GM18907 (cell line): ENCODE results near the gene C10orf90.

Experiments
- ATAC-seq: cut with Tn5 transposase; IDR thresholded peaks from one replicate; pipeline ENCODE4 v1.9.1; 2021; ENCODE audit warnings: mild to moderate bottlenecking, moderate library complexity; ENCODE audit not compliant: unreplicated experiment

C10orf90 gene

DNA sequence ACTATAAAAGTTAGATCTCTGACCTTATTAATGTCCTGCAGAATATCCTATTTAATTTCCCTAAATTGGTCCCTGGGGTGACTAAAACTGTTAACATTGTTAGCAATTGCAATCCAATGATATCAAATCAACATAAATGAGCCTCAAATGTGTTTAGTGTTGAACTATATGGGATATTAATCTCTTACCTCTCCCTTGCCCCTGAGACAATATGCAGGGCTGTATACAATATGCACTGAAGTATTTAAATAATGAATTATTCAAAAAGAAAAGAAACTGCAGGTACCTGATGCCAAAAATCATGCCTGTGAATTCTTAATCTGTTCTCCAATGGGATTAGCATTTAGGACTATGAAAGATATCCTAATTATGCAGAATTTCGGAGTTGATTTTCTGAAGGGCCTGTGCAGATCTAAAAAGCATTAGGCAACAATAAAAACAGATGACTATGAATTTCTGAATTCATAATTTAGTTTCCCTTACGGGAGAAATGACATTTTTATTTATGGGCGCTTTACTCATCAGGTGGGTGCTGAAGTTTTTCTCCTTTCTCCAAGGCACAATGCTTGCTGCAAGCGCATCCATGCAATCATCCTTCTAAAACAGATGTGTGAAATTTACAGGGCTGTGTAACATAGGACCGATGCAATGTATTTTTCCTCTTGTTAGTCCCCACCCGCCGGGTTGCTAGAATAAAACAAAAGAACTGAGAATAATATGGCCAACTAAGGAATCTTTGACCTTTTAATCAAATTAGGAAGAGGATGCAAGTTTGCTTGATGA is 5.4 kb upstream of the C10orf90 start:
- ATAC-seq, result no peak

DNA sequence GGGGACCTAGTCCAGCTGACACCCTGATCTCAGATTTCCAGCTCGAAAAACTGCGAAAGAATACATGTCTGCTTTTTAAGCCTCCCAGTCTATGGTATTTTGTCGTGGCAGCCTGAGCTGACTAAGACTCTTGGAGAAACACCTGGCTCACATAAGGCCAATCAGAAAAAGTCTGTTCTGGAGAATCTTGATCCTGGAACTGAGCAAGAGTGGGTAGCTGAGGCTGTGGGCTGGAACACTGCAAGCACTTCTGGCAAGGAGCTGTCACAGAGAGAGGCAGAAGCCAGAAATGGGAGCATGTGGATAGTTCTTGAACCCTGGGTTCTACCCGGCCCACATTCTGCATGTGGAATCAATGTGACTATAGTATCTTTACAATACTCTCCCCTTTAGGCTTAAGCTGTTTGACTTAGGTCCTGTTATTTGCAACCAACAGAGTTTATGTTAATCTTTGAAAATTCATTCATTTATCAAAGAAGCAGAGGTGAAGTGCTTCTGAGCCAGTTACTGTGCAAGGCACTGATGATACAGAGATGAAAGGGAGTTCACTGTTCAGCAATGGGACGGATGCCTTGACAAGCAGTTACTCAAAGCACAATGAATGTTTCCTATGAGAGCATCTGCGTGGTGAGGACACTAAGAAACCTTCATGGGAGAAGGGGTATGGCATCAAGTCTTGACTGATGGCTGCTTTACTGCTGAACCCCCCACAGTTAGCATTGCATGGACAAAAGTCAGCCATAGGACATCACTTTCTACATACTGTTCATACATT is 4.4 kb upstream of the C10orf90 start:
- no peak for ATAC-seq

DNA sequence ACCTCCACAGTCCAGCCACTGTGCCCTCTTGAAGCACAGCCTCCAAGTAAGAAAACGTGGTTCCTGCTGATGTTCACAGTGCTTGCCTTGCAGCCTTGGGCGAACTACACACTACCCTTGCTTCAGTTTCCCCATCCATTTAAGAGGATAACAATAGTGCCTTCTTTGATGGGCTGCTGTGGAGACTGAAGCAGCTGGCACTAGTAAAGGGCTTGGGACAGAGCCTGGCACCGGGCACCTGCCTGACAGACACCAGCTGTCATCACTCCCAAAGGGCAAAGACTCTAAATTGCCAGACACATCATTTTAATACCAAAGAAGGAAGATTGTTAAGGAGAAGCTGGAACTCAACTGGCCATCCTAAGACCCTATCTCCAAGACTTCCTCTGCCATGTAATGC is 3.1 kb upstream of the C10orf90 start:
- ATAC-seq, result no peak

DNA sequence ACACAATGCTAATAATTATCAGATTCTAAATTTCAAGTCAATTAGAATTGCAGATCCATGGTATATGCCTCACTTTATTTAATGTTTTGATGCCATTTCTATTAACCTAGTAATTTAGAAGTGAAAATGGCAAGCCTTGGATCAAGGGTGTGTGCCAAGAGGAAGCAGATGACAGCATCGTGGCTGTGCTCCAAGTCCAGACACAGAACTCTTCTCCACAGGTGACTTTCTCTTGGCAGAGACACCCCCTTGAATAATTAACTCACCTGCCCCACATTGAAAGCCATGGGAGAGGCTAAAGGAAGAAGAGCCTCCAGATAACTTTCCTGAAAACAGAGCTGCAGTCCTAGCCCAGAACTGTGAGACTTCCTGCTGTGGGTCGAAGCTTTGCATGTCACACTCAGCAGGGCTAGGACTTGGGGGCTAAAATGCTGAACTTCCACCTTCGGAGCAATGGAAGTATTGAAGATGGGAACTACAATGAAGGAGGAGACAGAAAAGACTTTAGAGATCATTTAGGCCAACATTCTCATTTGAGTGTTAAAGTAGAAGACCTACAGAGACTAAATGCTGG is 996 bp upstream of the C10orf90 start:
- ATAC-seq, result no peak

DNA sequence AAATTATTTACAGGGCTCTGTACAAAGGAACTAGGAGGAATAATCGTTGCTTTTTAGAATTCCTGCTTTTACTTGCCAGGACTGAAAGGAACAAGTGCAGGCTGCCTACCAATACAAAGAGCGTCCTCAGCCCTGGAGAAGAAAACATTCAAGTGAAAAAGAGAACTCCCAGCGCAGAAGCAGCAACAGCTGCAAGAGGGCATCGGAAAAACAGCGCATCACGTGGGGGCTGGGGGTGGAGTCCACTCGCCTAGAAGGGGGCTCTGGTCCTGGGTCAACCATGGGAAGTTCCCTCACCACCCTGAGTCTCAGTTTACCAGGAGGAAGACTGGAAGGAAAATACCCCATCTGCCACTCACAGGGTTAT is 385 bp upstream of the C10orf90 start:
- no peak for ATAC-seq

DNA sequence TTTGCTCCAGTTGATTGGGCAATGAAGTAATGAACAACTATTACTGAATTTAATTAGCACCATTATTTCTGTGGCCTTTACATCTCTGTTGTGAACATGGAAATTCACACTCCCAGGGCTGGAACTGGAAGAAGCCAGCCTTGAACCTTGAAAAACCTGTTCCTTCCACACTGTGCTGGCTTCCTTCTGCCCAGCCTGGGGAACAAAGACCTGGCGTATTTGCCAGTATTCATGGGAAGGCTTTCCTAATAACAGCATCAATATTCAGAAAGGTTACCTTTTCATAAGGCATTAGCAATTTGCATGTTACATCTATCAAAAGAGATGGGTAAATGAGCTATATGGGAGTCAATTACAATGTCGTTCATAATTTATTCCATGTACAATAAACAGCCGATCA is 1.3 kb downstream of the C10orf90 start:
- ATAC-seq, result no peak

DNA sequence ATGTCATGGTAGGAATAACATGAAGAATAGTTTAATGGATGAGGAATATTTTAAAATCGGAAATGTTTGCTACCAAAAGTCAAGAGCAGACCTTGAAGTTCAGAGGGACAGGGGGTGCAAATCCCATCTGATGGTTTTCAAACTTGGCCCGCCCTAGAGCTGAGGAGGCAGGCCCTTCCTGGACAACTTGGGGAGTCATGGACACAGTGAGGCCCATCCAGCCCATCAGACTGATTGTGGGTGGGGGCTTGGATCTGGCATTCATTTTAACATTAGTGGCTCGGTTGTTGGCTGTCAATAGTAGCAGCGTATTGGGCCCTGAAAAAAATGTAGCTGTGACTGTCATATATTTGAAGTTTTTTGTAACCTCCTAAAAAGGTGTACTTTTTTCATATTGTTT is 2.0 kb downstream of the C10orf90 start:
- no peak for ATAC-seq

DNA sequence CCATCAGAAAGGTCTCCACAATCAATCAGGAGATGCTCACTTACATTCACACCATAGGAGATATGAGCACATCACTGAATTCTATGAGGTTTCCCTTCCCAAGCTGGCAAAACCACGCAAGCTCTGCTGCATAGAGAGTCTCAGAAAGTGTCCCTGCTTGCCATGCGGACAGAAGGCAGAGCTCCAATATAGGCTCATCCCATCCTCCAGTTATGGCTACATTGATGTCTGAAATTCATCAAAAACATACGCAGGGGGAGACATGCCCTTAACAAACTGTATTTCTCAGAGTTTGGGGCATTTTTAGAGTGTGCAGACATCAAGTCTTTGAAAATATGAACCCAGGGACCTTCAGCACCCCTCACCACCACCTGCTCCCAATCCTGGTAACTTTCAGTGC is 2.9 kb downstream of the C10orf90 start:
- no peak for ATAC-seq

DNA sequence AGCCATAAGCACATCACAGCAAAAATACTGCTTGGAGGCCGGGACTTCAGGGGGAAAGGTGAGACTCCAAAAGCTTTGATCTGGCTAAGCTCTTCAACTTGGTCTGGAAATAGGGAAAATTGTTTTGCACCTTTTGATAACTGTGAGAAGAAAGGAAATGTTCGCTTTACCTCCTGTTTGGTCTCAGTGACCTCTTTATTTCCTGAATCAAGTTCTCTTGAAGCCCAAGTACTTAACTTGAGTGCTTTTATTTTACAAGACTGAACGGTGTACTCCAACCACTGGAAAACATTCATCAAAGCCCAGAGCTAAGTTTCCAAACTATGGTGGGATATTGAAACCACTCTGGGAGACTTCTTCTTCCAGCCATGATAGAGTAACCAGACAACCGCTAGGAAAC is 5.3 kb downstream of the C10orf90 start:
- ATAC-seq, result no peak

DNA sequence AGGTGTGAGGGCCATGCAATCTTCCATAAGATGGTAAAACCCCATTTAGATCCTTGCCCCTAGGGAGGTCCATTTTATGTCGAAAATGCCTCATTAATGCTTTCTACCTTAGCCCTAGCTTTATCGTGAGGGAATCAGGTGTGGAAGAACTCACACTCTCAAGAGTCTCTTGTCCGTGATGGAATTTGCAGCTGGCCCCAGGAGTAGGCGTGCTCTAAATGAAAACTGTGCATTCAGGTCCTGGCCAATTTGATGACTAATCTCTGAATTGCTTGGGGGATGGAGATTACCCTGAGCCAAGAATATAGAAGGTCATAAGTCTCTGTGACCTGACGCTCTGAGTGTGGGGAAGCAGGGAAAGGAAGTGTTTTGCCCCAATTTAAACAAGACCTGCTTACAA is 6.6 kb downstream of the C10orf90 start:
- no peak for ATAC-seq

DNA sequence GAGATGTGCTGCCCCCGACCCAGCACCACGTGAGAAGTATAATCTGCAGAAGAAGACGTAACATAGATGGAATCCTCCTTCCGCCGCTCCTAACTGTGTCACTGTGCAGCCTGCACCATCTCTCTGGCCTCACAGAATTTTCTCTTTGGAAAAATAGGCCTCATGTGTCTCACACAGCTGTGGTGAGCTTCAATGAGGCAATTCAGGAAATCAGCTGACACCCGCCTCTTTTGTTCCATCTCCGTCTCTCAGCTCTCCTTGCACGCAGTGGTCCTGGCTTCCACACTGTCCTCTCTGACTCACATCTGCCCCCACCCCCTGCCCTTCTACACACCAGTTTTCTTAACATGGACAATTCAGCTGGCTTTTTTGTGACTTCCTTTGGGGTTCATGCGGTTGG is 7.2 kb downstream of the C10orf90 start:
- ATAC-seq, result no peak

DNA sequence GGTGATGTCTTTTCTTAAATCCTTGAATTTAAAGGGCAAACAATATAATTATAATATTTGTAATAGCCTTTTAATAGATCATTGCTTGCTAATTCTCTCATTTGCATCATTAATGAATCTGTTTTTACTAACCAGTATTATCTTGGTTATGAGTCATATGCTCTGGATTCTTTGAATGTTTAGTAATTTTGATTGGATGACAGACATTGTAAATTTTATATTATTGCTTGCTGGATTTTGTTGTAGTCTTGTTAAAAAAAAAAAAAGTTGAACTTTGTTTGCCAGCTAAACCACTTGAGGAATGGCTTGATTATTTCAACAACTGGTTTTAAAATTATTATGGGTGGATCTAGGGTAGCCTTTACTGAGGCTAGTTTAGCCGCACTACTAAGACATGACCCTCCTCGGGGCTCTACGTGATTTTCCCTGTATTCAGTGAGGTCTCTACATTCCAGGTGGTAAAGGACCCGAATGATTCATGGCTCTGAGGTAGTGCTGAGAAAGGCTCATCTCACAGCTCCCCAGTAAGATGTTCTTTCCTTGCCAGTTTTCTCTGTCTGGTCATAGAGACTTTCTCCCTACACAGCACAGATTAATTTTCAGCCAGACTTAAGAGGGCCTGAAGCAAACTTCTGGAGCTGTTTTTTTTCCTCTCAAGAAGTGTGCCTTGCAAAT is 8.5 kb downstream of the C10orf90 start:
- no peak for ATAC-seq

DNA sequence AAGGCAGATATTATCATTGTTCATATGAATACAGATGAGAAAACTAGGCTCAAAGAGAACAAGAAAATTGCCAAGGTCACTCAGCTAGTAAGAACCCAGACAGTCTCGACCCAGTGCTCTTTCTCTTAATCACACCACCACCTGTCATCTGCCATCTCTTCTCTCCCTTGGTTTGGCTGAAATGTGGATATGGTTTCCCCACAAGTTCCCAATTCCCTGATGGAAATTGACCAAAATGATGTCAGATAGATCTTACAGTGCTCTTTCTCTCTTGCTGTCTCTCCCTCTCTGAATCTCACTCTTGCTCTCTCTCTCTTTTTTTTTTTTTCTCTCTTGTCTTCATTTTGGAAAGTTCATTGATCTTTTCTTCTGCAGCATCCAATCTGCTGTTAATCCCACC is 9.1 kb downstream of the C10orf90 start:
- ATAC-seq, result no peak

DNA sequence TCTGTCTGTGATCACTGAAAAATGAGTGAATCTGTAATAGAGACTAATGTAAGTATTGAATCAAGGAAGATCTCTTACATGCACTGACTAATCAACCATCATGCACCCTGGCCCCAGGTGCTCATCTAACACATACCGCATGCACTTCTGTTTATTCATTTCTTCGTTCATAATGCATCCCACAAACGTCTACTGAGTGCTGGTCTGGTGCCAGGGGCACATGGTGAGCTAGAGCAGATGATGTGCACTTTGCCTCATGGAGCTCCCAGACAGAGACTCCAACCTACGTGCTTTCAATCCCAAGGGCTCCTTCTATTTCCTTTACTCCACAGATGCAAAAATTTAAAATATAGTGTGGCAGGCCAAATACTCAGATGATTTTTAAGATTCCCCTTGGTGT is 10.7 kb downstream of the C10orf90 start:
- ATAC-seq, result no peak

DNA sequence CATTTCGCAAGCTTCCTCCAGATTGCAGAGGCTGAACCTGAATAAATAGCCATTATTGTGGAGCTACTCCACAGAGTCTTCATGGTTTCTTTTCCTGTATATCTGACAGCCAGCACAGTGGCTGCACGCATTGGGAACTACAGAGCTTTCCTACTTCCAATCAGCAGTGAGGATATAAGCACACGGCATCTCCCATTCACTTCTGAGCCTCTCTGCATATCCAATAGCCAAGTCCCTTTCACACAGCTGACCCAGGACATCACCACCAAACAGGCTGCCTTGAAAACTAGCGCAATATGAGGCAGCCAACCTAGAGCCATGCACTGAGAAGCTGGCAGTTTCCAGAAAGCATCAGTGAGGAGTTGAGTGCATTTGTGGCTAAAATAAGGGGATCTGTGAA is 11.6 kb downstream of the C10orf90 start:
- ATAC-seq, result no peak

DNA sequence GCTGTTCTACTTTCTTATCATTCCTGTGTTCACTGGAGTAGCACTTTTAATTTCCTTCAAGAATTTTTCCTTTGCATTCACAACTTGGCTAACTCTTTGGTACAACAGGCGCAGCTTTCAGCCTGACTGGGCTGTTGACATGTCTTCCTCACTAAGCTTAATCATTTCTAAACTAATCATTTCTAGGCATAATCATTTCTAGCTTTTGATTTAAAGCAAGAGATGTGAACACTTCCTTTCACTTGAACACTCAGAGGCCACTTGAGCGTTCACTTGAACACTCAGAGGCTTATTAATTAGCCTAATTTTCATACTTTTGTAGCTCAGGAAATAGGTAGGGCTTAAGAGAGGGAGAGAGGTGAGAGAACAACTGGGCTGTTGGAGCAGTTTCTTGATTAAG is 15.9 kb downstream of the C10orf90 start:
- ATAC-seq, result no peak

DNA sequence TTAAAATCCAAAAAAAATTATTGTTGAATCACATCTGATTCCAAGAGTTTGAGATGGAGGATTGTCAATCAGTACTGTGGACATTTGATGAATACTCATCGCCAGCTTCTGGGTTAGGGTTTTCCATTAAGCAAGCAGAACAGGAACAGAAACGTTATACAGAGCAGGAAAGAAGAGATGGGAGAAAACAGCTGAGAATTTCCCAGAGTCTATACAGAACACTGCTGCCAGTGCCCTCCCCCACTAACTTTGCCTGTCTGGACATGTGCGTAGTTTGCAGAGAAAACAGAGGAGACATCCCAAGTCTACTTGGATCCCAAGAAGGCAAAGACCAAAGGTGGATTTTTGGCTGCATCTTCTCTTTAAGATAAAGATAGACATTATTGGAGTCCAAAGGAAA is 19.0 kb downstream of the C10orf90 start:
- ATAC-seq, result no peak

DNA sequence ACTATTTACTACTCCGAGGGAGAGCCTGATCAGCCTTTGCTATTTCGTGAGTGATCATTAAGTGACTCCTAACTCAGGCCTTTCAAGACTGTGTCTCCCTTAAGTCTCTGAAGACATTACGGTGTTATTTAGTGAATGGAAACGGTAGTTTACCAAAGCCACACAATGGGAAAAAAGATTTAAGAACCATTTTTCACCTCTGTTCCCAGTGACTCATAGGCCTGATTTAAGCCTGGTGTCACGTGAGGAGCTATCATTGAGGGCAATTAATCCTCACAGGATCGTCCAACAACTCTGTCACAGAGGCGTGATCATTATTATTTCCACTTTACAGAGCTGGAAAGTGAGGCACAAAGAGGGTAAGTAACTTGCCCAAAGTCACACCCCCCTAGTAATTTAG is 20.3 kb downstream of the C10orf90 start:
- no peak for ATAC-seq

DNA sequence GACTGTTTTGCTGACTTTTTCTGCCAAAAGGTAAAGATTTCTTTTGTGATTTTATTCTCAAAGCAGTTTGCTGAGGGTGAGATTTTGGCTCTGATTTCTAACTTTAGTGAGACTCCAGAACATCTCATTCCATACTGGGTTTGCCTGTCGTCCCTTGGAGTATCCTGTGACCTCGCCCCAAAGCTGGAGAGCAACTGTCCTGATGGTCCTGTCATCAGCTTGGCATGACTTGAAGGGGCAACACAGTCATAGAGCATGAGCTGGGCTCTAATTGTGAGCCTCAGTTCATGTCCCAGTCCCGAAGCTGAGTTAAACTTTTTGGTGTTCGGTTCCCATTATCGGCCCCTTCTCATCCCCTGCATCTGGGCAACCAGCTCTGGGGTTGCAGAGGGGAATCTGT is 23.4 kb downstream of the C10orf90 start:
- no peak for ATAC-seq

DNA sequence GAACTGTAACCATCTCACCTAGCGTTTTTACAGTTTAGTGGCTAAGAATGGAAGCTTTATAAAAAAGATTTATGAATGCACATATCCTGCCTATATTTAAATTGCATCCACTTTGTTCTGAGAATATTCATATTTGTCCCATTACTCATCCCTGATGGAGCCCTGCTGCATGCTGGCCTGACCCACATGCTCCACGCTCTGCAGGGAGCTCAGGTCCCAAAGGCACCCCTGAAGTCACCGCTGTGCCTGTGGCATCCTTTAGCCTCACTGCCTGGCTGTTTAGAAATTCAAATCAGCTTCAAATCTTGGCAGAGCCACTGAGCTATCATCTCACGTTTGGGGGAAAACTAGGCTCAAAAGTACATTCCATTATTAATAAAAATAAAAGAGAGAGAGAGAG is 24.4 kb downstream of the C10orf90 start:
- no peak for ATAC-seq

DNA sequence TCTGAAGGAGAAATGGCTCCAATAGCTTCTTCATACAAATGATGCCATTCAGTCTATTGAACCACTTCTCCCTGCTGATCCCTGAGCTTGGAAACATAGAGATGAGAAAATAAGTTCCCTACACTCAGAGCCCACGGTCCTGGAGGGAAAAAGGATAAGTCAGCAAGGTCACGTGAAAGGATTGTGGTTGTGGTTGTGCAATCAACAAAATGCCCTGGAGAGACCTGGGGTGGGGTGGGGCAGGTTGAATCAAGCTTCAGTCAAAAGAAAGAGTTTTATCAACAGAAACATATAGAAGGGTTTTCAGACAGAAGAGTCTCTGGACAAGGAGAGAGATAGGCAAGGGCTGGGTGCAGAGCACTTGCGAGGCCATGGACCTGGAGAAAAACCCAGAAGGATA is 30.1 kb downstream of the C10orf90 start:
- ATAC-seq, result no peak

DNA sequence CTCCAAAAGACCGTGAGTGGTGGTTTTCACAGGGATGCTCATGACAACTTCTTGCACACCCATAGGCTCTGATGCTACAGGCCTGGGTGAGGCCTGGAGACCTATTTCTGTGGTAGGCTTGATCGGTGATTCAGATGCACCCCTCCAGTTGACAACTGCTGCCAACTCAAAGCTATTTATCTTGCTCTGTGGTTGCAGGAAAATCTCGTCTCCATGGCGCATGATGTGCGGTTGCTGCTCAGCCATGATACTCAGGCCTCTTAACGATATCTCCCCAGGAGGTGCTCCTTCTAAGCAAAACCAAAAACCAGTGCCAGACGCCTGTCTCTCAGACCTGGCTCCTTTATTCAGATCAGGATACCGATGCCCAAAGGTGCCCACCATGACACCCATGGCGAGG is 31.4 kb downstream of the C10orf90 start:
- ATAC-seq, result no peak
